HG03378 (cell line): ENCODE results near the gene RPUSD1.
"Not testable (repeated sequence)": the region's sequence is repeated elsewhere in the genome, so short reads cannot be mapped to it uniquely, and the experiment has no call there.

ENCODE experiments used
- ATAC-seq: cut with Tn5 transposase; IDR thresholded peaks from one replicate; pipeline ENCODE4 v1.9.1; 2021; ENCODE audit warnings: mild to moderate bottlenecking, moderate library complexity; ENCODE audit not compliant: unreplicated experiment

RPUSD1 gene

GRCh38 chr16:768428-768827, 19.8 kb downstream of the RPUSD1 start:
- no peak for ATAC-seq

GRCh38 chr16:767743-768235, 20.4 kb downstream of the RPUSD1 start:
- ATAC-seq, result no peak

GRCh38 chr16:766820-767640, 21.2 kb downstream of the RPUSD1 start:
- ATAC-seq, result no peak

GRCh38 chr16:766008-766819, 22.0 kb downstream of the RPUSD1 start:
- ATAC-seq, result no peak

GRCh38 chr16:765488-765865, 22.7 kb downstream of the RPUSD1 start:
- ATAC-seq, result no peak

GRCh38 chr16:764848-765487, 23.2 kb downstream of the RPUSD1 start:
- no peak for ATAC-seq

- ATAC-seq, result no peak
Observed at GRCh38 chr16:764184-764750, 23.9 kb downstream of the RPUSD1 start.

- ATAC-seq, result no peak
Observed at GRCh38 chr16:763369-764183, 24.6 kb downstream of the RPUSD1 start.

- no peak for ATAC-seq
Observed at GRCh38 chr16:762595-763268, 25.4 kb downstream of the RPUSD1 start.

- no peak for ATAC-seq
Observed at GRCh38 chr16:761625-762513, 26.3 kb downstream of the RPUSD1 start.

- no peak for ATAC-seq
Observed at GRCh38 chr16:760545-761343, 27.4 kb downstream of the RPUSD1 start, which contains the start of gene MSLN. Gene MSLN (plus strand): TSS chr16:760734. CDS start chr16:762681, 1,947 bp downstream.

- no peak for ATAC-seq
Observed at GRCh38 chr16:760065-760464, 28.1 kb downstream of the RPUSD1 start.

GRCh38 chr16:759110-759910, 28.9 kb downstream of the RPUSD1 start:
- no peak for ATAC-seq

GRCh38 chr16:756428-756827, 31.8 kb downstream of the RPUSD1 start:
- no peak for ATAC-seq

GRCh38 chr16:754656-755055, 33.5 kb downstream of the RPUSD1 start:
- no peak for ATAC-seq

GRCh38 chr16:754121-754607, 34.0 kb downstream of the RPUSD1 start:
- ATAC-seq, result not testable (repeated sequence)

GRCh38 chr16:752007-752312, 36.2 kb downstream of the RPUSD1 start:
- no peak for ATAC-seq
